CD4-positive, alpha-beta T cell (primary cell): ENCODE measurements around the gene ZC3H13. TPM values are rescaled to one million over a fixed set of nuclear protein-coding genes. Genes with fewer than 3 reads are reported as not detected.

Source experiments
- ATAC-seq: fragments of 200-7000 bp; cut with Tn5 transposase; one replicate; pipeline ENCODE4 v1.10.0; 2022; ENCODE audit warnings: mild to moderate bottlenecking; ENCODE audit not compliant: poor library complexity
- CTCF ChIA-PET: fragments of 350-600 bp; sonication (Branson Sonifier 250); formaldehyde crosslinking; loops from one replicate; lab custom pipeline; 2021; ENCODE audit warnings: antibody characterized with exemption, inconsistent platforms; lab: Charles Lee
- POLR2A ChIA-PET: fragments of 350-600 bp; sonication (Branson Sonifier 250); formaldehyde crosslinking; loops from one replicate; lab custom pipeline; 2021; ENCODE audit warnings: antibody characterized with exemption, inconsistent platforms; lab: Charles Lee
- DNase-seq, 14 experiments: peaks; one replicate each; pipeline ENCODE4 v3.0.0-alpha.2; 2013 to 2020; ENCODE audit warnings: mixed read lengths in 2 of 14
- H3K27ac ChIP-seq, 2 donors: one replicate each; pipeline versions ENCODE4 v1.5.1 to v1.7.0; 2013; ENCODE audit warnings: low read length in 2 of 2, low read depth in 1 of 2, mild to moderate bottlenecking in 1 of 2
- H3K27me3 ChIP-seq, 2 experiments: 1 replicate in 1 of 2; 2 replicates in 1 of 2; pipeline versions ENCODE4 v1.6.1 to v1.7.0; 2013; ENCODE audit warnings: low read length in 2 of 2, control low read depth in 1 of 2, mild to moderate bottlenecking in 1 of 2, moderate library complexity in 1 of 2; ENCODE audit not compliant: insufficient read depth in 2 of 2, control insufficient read depth in 1 of 2
- H3K36me3 ChIP-seq: one replicate; pipeline ENCODE4 v1.6.1; 2013; ENCODE audit warnings: low read length, control low read depth; ENCODE audit not compliant: insufficient read depth
- H3K4me1 ChIP-seq: one replicate; pipeline ENCODE4 v1.6.1; 2013; ENCODE audit warnings: low read length, control low read depth; ENCODE audit not compliant: insufficient read depth
- H3K4me3 ChIP-seq: one replicate; pipeline ENCODE4 v1.5.1; 2013; ENCODE audit warnings: mild to moderate bottlenecking, low read length, moderate library complexity
- H3K9me3 ChIP-seq, 2 experiments: 1 replicate in 1 of 2; 2 replicates in 1 of 2; pipeline versions ENCODE4 v1.6.1 to v1.7.0; 2013; ENCODE audit warnings: low read length in 2 of 2, mild to moderate bottlenecking in 2 of 2, control low read depth in 1 of 2, moderate library complexity in 1 of 2; ENCODE audit not compliant: control insufficient read depth in 1 of 2, insufficient read depth in 1 of 2
- H3K27ac Mint-ChIP-seq: one replicate; pipeline ENCODE4 v1.8.0; 2020; ENCODE audit warnings: mixed read lengths
- H3K27me3 Mint-ChIP-seq: one replicate; pipeline ENCODE4 v1.8.0; 2021; ENCODE audit warnings: mixed read lengths
- H3K36me3 Mint-ChIP-seq: one replicate; pipeline ENCODE4 v1.8.0; 2021; ENCODE audit warnings: low read depth, mixed read lengths
- H3K4me1 Mint-ChIP-seq: one replicate; pipeline ENCODE4 v1.8.0; 2021; ENCODE audit warnings: low read depth, mixed read lengths
- H3K4me3 Mint-ChIP-seq: one replicate; pipeline ENCODE4 v1.8.0; 2020; ENCODE audit warnings: mild to moderate bottlenecking, mixed read lengths
- H3K9me3 Mint-ChIP-seq: one replicate; pipeline ENCODE4 v1.8.0; 2020; ENCODE audit warnings: mixed read lengths
- intact Hi-C, 2 experiments: fragments of 100-400 bp; cut with DNase I in 1 of 2; cut with micrococcal nuclease in 1 of 2; formaldehyde crosslinking; loops; one replicate each; pipeline versions ENCODE4 v1.15.1 to v1.9.0; 2023 to 2025; cut with DNase I, micrococcal nuclease
- total RNA-seq, 174 experiments: library from RNA in 2 of 174; stranded (reverse) in 2 of 174; gene quantifications; one replicate each; pipeline ENCODE4 v1.2.3 and lab custom pipeline; 2021 to 2026
- TF ChIP-seq, protein P1 (sequence below): fragments of 200-600 bp; IDR thresholded peaks from one replicate; pipeline ENCODE4 v1.8.0; 2022; ENCODE audit warnings: antibody characterized with exemption, mild to moderate bottlenecking

Gene ZC3H13
- total RNA-seq, 2 experiments from 2014 or later: 36.5 to 43.8 TPM

DNA sequence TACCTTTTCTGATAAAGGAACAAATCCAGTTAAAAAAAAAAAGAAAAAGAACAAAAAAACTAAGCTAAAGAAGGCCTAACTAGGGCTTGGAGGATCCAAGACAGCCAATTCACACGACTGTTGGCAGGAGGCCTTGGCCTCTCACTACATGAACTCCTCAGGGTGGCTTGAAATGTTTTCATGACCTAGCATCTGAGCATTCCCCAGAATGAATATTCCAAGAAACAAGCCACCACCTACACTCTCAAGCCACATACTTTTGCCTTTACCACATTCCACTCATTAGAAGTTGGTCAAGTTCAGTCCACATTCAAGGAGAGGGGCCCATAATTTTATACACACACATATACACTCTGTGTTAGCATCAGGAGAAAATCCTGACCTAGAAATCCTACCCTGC, 103.4 kb downstream of the ZC3H13 start:
- Histone ChIP-seq H3K36me3 (no peaks in the 10 kb centered on the region), H3K27me3 (no peaks in the 10 kb centered on the region), H3K9me3 (no peaks in the 10 kb centered on the region), H3K4me1 (no peaks in the 10 kb centered on the region), H3K4me3 (no peak overlapping the region), H3K27ac (no peak overlapping the region)
- ChIA-PET CTCF (no interaction called here), POLR2A (no interaction called here)
- Mint-ChIP-seq H3K4me1 (no peaks in the 10 kb centered on the region), H3K4me3 (no peak overlapping the region), H3K9me3 (no peaks in the 10 kb centered on the region), H3K27ac (no peak overlapping the region), H3K36me3 (no peaks in the 10 kb centered on the region), H3K27me3 (no peaks in the 10 kb centered on the region)
- no peak for ATAC-seq
- intact Hi-C loops: no loop called here
- no peak for DNase-seq
- TF ChIP-seq, protein P1, sequence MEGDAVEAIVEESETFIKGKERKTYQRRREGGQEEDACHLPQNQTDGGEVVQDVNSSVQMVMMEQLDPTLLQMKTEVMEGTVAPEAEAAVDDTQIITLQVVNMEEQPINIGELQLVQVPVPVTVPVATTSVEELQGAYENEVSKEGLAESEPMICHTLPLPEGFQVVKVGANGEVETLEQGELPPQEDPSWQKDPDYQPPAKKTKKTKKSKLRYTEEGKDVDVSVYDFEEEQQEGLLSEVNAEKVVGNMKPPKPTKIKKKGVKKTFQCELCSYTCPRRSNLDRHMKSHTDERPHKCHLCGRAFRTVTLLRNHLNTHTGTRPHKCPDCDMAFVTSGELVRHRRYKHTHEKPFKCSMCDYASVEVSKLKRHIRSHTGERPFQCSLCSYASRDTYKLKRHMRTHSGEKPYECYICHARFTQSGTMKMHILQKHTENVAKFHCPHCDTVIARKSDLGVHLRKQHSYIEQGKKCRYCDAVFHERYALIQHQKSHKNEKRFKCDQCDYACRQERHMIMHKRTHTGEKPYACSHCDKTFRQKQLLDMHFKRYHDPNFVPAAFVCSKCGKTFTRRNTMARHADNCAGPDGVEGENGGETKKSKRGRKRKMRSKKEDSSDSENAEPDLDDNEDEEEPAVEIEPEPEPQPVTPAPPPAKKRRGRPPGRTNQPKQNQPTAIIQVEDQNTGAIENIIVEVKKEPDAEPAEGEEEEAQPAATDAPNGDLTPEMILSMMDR: no peak

DNA sequence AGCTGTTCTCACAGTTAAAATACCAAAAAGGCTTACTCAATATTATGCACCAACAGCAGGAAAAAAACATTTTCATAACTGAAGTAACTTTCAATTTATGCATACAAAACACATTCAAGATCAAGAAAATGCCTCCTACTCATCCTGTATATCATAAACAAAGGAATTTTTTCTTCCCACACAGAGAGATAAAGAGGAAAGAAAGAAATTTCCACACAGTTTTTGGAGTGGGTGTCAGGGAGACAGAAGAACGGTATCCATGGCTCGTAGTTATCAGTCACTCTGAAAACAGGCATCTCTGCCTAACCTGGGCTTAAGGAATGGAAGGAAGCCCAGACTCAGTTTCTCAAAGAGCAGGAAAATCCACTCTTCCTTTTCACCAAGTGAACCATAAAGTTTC, 108.6 kb downstream of the ZC3H13 start:
- no peaks in the 10 kb centered on the region for H3K27me3 ChIP-seq
- H3K4me1 ChIP-seq: no peaks in the 10 kb centered on the region
- no peaks in the 10 kb centered on the region for H3K36me3 ChIP-seq
- H3K4me3 ChIP-seq: no peak overlapping the region
- Mint-ChIP-seq H3K27me3 (no peaks in the 10 kb centered on the region), H3K27ac (no peak overlapping the region), H3K4me1 (no peaks in the 10 kb centered on the region), H3K4me3 (no peak overlapping the region), H3K9me3 (no peaks in the 10 kb centered on the region), H3K36me3 (no peaks in the 10 kb centered on the region)
- ATAC-seq (no peak), DNase-seq (no peak)
- intact Hi-C loops: no loop called here
- TF ChIP-seq, protein P1: no peak
- no peak overlapping the region for H3K27ac ChIP-seq
- ChIA-PET CTCF (no interaction called here), POLR2A (no interaction called here)
- H3K9me3 ChIP-seq: no peaks in the 10 kb centered on the region

DNA sequence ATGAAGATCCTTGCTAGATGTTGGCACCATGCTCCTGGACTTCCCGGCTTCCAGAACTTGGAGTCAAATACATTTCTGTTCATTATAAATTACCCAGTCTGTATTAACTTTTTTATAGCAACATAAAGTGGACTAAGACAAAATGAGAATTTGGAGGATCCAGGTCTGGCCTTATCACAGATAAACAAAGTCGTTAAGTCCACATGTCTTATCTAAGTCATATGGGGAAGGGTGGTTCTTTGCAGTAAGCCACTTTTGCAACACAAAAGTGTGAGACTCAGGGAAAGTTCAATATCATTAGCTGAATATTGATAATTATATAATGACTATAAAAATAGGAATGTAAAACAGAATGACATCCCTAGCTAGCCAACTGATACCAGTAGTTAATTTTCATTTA, 109.4 kb downstream of the ZC3H13 start:
- Histone ChIP-seq H3K4me1 (no peaks in the 10 kb centered on the region), H3K9me3 (no peaks in the 10 kb centered on the region), H3K36me3 (no peaks in the 10 kb centered on the region), H3K27me3 (no peaks in the 10 kb centered on the region), H3K4me3 (no peak overlapping the region), H3K27ac (no peak overlapping the region)
- ChIA-PET CTCF (no interaction called here), POLR2A (no interaction called here)
- H3K27ac Mint-ChIP-seq: no peak overlapping the region
- TF ChIP-seq, protein P1: no peak
- H3K4me3 Mint-ChIP-seq: no peak overlapping the region
- H3K4me1 Mint-ChIP-seq: no peaks in the 10 kb centered on the region
- ATAC-seq: no peak
- no peaks in the 10 kb centered on the region for H3K9me3 Mint-ChIP-seq
- intact Hi-C loops: no loop called here
- H3K27me3 Mint-ChIP-seq: no peaks in the 10 kb centered on the region
- DNase-seq: no peak
- H3K36me3 Mint-ChIP-seq: no peaks in the 10 kb centered on the region
